ENCODE results near the gene COL5A1.

The COL5A1 gene

GRCh38 chr9:134602547-134603362, 38.8 kb upstream of the COL5A1 start:
- TF ChIP-seq CTCF (IDR thresholded peaks at IDR 0.05; ENCODE audit: poor library complexity, severe bottlenecking): no peak
- DNase-seq (ENCODE audit: low spot score) (no peak), ATAC-seq (ENCODE audit: low read depth) (peak; percentile 86)
- Histone ChIP-seq H3K4me1 (ENCODE audit: insufficient read depth, poor library complexity, severe bottlenecking) (peaks cover 9% of the 10 kb centered on the region), H3K4me3 (ENCODE audit: severe bottlenecking) (no peak overlapping the region), H3K36me3 (ENCODE audit: low read depth) (no peaks in the 10 kb centered on the region), H3K27me3 (ENCODE audit: insufficient read depth, poor library complexity, severe bottlenecking) (no peaks in the 10 kb centered on the region), H3K27ac (ENCODE audit: poor library complexity, severe bottlenecking) (peak overlapping the region; percentile 70), H3K9me3 (ENCODE audit: severe bottlenecking) (no peaks in the 10 kb centered on the region)

GRCh38 chr9:134604834-134605233, 36.8 kb upstream of the COL5A1 start:
- no peaks in the 10 kb centered on the region for H3K36me3 ChIP-seq (ENCODE audit: low read depth)
- H3K27ac ChIP-seq (ENCODE audit: poor library complexity, severe bottlenecking): no peak overlapping the region
- no peak overlapping the region for H3K4me3 ChIP-seq (ENCODE audit: severe bottlenecking)
- H3K4me1 ChIP-seq (ENCODE audit: insufficient read depth, poor library complexity, severe bottlenecking): peaks cover 9% of the 10 kb centered on the region
- no peak for TF ChIP-seq CTCF (IDR thresholded peaks at IDR 0.05; ENCODE audit: poor library complexity, severe bottlenecking)
- ATAC-seq (ENCODE audit: low read depth) (no peak), DNase-seq (ENCODE audit: low spot score) (no peak)
- no peaks in the 10 kb centered on the region for H3K27me3 ChIP-seq (ENCODE audit: insufficient read depth, poor library complexity, severe bottlenecking)
- H3K9me3 ChIP-seq (ENCODE audit: severe bottlenecking): no peaks in the 10 kb centered on the region

GRCh38 chr9:134605351-134605965, 36.1 kb upstream of the COL5A1 start:
- TF ChIP-seq CTCF (IDR thresholded peaks at IDR 0.05; ENCODE audit: poor library complexity, severe bottlenecking): no peak
- ATAC-seq (ENCODE audit: low read depth) (no peak), DNase-seq (ENCODE audit: low spot score) (no peak)
- Histone ChIP-seq H3K27me3 (ENCODE audit: insufficient read depth, poor library complexity, severe bottlenecking) (no peaks in the 10 kb centered on the region), H3K4me1 (ENCODE audit: insufficient read depth, poor library complexity, severe bottlenecking) (peaks cover 14% of the 10 kb centered on the region), H3K36me3 (ENCODE audit: low read depth) (no peaks in the 10 kb centered on the region), H3K9me3 (ENCODE audit: severe bottlenecking) (peaks cover 3% of the 10 kb centered on the region), H3K27ac (ENCODE audit: poor library complexity, severe bottlenecking) (no peak overlapping the region), H3K4me3 (ENCODE audit: severe bottlenecking) (no peak overlapping the region)

- no peaks in the 10 kb centered on the region for H3K27me3 ChIP-seq (ENCODE audit: insufficient read depth, poor library complexity, severe bottlenecking)
- no peak for ATAC-seq (ENCODE audit: low read depth)
These were observed 35.6 kb upstream of the COL5A1 start for GRCh38 chr9:134605966-134606357.

More at GRCh38 chr9:134605966-134606357, 35.6 kb upstream of the COL5A1 start:
- Histone ChIP-seq H3K4me3 (ENCODE audit: severe bottlenecking) (no peak overlapping the region), H3K9me3 (ENCODE audit: severe bottlenecking) (peaks cover 3% of the 10 kb centered on the region), H3K36me3 (ENCODE audit: low read depth) (no peaks in the 10 kb centered on the region), H3K4me1 (ENCODE audit: insufficient read depth, poor library complexity, severe bottlenecking) (peaks cover 19% of the 10 kb centered on the region), H3K27ac (ENCODE audit: poor library complexity, severe bottlenecking) (no peak overlapping the region)
- no peak for DNase-seq (ENCODE audit: low spot score)
- TF ChIP-seq CTCF (IDR thresholded peaks at IDR 0.05; ENCODE audit: poor library complexity, severe bottlenecking): no peak

Measured in RWPE2 (cell line).